Lower leg skin (tissue), 4 donors: ENCODE data around the gene FLT1. TPM values are rescaled to one million over a fixed set of nuclear protein-coding genes. Genes with fewer than 3 reads are reported as not detected.

Experiments
- DNase-seq, 2 donors: peaks; one replicate each; pipeline ENCODE4 v3.0.0-alpha.2; 2019; ENCODE audit warnings: low spot score in 2 of 2
- H3K4me3 ChIP-seq: fragments of 200-600 bp; sonication (generic); 2 replicates; pipeline ENCODE4 v1.5.1; 2017; ENCODE audit warnings: mild to moderate bottlenecking, low read depth; ENCODE audit not compliant: poor library complexity, severe bottlenecking
- CTCF ChIP-seq, 3 donors: fragments of 450-650 bp; IDR thresholded peaks; one replicate each; pipeline ENCODE4 v1.5.1; 2016; ENCODE audit warnings: antibody characterized with exemption in 3 of 3, mild to moderate bottlenecking in 3 of 3, moderate library complexity in 2 of 3
- POLR2A ChIP-seq, 2 donors: fragments of 450-650 bp; IDR thresholded peaks; one replicate each; pipeline ENCODE4 v1.6.1; 2016 to 2017; ENCODE audit warnings: antibody characterized with exemption in 2 of 2, mild to moderate bottlenecking in 1 of 2, moderate library complexity in 1 of 2
- WGBS, 2 donors: methylation state at CpG; one replicate each; pipeline ENCODE4 v1.1.5; 2018; 5-methylcytosine and 5-hydroxymethylcytosine counted together
- intact Hi-C: fragments of 100-400 bp; cut with DNase I; formaldehyde crosslinking; loops from one replicate; pipeline ENCODE4 v1.15.0; 2023; ENCODE audit warnings: low total_unique reads
- total RNA-seq, 4 donors: library from RNA; depleted of rRNA; stranded (reverse); fragments of >200 nt; gene quantifications; one replicate each; pipeline ENCODE4 v1.1.0, GENCODE V29; 2016

FLT1 gene
- total RNA-seq, 4 donors from 2014 or later = 5.3 to 16.3 (median 9.7) TPM

- TF ChIP-seq POLR2A (IDR thresholded peaks at IDR 0.05) (no peak), CTCF (IDR thresholded peaks at IDR 0.05) (no peak)
- no peak for DNase-seq
- WGBS, 2 donors = 91 to 93% methylated on average over 1 of the region's 1 CpG
- intact Hi-C loops = no loop called here
- no peak overlapping the region for H3K4me3 ChIP-seq
Measured at GRCh38 chr13:28474491-28475134, 20.3 kb downstream of the FLT1 start.

GRCh38 chr13:28473044-28473443, 21.9 kb downstream of the FLT1 start:
- DNase-seq = no peak
- no peak overlapping the region for H3K4me3 ChIP-seq
- no peak for TF ChIP-seq CTCF (IDR thresholded peaks at IDR 0.05)
- TF ChIP-seq POLR2A (IDR thresholded peaks at IDR 0.05) = no peak
- 93 to 95% methylated on average over 7 of the region's 7 CpGs for WGBS, 2 donors
- intact Hi-C loops = no loop called here

GRCh38 chr13:28471421-28471820, 23.5 kb downstream of the FLT1 start:
- DNase-seq = no peak
- intact Hi-C loops = no loop called here
- TF ChIP-seq POLR2A (IDR thresholded peaks at IDR 0.05) = no peak
- TF ChIP-seq CTCF (IDR thresholded peaks at IDR 0.05) = no peak
- WGBS, 2 donors = 68% methylated on average over 2 of the region's 2 CpGs
- no peak overlapping the region for H3K4me3 ChIP-seq

- intact Hi-C loops = no loop called here
- TF ChIP-seq POLR2A (IDR thresholded peaks at IDR 0.05) (no peak), CTCF (IDR thresholded peaks at IDR 0.05) (no peak)
- no peak overlapping the region for H3K4me3 ChIP-seq
- WGBS, 2 donors = 62 to 74% methylated on average over 4 of the region's 4 CpGs
- DNase-seq = no peak
Measured at GRCh38 chr13:28470296-28470695, 24.6 kb downstream of the FLT1 start.

- 45 to 56% methylated on average over 6 of the region's 6 CpGs for WGBS, 2 donors
- DNase-seq = no peak
- intact Hi-C loops = no loop called here
- TF ChIP-seq POLR2A (IDR thresholded peaks at IDR 0.05) (no peak), CTCF (IDR thresholded peaks at IDR 0.05) (no peak)
- no peak overlapping the region for H3K4me3 ChIP-seq
Measured at GRCh38 chr13:28469316-28469715, 25.6 kb downstream of the FLT1 start.
